Astrocyte of the cerebellum (primary cell): Measurements from ENCODE around the gene SBNO2.

Source experiments
- DNase-seq: peaks from one replicate; pipeline ENCODE4 v3.0.0-alpha.2; 2011; ENCODE audit warnings: low read depth
- H3K4me3 ChIP-seq: 2 replicates; pipeline ENCODE4 v1.5.1; 2011; ENCODE audit warnings: mild to moderate bottlenecking, low read depth, low read length, moderate library complexity
- CTCF ChIP-seq: IDR thresholded peaks from 2 replicates; pipeline ENCODE4 v1.5.1; 2012; ENCODE audit warnings: low read length, low read depth, moderate library complexity, mild to moderate bottlenecking; ENCODE audit errors: missing control alignments
- in situ Hi-C: cut with HindIII; loops from 2 replicates; pipeline ENCODE4 v1.10.0; 2017; ENCODE audit warnings: low sequenced_read_pairs

SBNO2 gene

GRCh38 chr19:1094655-1094977, 79.5 kb downstream of the SBNO2 start:
- no peak for DNase-seq
- in situ Hi-C loops, result no loop called here
- no peak for TF ChIP-seq CTCF
- peak overlapping the region; percentile 88 for H3K4me3 ChIP-seq

DNA sequence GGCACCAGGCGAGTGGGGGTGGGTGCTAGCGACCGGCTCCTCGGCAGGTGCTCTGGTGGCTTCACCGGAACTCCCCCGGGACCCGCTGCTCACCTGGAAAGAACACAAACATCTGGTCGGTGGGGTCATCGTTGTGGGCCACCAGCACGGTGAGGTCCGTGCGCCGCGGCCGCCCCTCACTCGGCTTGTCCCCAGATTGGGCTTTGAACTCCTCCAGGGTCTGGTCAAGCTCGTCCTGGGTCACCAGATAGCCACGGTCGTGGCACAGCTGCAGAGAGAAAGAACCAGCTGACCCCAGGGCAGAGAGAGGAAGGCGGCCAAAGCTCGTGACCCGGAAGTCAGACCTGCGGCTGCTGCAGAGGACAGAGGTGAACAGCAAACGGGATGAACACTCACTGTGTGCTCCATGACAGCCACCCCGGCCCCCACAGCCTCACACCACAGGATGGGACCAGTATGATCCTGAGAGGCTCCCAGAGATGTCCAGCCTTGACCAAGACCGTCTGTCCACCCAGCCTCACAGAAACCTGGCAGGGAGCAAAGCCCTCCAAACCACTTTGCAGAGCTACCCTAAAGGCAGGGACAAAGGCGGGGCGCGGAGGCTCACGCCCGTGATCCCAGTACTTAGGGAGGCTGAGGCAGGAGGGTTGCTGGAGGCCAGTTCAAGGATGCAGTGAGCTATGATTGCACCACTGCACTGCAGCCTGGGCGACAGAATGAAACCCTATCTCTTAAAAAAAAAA, 80.1 kb downstream of the SBNO2 start:
- DNase-seq, result no peak
- peak overlapping the region; percentile 88 for H3K4me3 ChIP-seq
- TF ChIP-seq CTCF, result no peak
- in situ Hi-C loops, result no loop called here

- in situ Hi-C loops, result no loop called here
- H3K4me3 ChIP-seq, result no peak overlapping the region
- no peak for DNase-seq
- TF ChIP-seq CTCF, result no peak
These were observed 80.7 kb downstream of the SBNO2 start for GRCh38 chr19:1093330-1093729.

GRCh38 chr19:1091544-1092175, 82.4 kb downstream of the SBNO2 start:
- no peak for TF ChIP-seq CTCF
- no peak overlapping the region for H3K4me3 ChIP-seq
- no peak for DNase-seq
- in situ Hi-C loops, result no loop called here

DNA sequence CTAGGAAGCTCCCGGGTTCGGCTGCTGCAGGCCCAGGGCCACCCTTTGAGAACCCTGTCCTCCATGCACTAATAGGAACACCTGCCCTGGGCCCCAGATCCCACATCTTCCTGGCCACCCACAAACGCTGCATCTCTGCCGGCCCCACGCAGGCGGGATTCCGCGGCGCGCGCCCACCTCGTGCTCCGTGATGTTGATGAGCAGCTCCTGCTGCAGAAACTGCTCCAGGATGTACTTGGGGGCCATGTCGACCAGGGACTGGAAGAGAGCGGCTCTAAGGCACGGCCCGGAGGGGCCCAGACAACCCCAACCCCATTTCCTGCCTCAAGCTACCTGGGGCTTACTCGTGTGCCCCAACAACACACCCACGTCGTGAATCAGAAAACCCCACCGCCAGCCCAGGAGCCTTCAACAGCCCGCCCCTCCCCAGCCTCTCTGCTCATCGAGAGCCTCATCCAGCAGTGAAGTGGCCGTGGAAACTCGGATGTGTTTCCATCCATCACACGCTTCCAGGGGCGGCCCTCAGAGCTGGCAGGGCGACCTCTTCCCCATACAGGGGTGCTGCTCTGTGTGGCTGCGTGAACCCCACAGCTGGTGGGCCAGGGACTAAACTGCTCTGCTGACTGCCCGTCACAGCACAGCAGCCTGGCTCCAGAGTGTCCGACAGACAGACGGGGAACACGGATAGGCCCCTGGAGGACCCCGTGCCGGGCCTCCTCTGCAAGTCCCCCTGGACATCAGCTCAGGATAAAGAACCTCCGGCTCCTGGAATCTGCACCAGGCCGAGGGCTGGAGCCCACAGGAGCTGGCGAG, 83.1 kb downstream of the SBNO2 start:
- no peak for DNase-seq
- no peak for TF ChIP-seq CTCF
- no peak overlapping the region for H3K4me3 ChIP-seq
- in situ Hi-C loops, result no loop called here

DNA sequence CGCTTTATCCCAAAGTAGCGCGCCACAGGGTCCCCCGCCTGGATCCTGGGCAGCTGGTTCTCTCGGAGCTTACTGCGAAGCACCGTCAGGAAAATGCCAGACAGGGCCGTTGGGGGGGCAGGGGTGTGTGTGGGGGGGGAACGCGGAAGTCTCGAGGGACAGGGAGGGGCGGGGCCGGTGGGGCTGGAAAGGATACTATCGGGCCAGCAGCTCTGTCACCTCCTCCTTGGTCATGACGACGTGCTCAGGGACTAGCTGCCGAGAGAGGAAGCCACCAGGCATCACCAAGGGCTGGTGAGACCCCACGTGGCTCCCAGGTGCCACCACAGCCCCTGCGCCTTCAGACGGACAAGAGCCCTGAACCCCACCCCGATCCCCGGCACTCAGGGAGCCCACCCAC, 84.2 kb downstream of the SBNO2 start:
- in situ Hi-C loops, result no loop called here
- H3K4me3 ChIP-seq, result no peak overlapping the region
- TF ChIP-seq CTCF, result no peak
- no peak for DNase-seq
